Muscle of back (tissue), 11 donors: ENCODE measurements around the gene ATP10A. TPM values are rescaled to one million over a fixed set of nuclear protein-coding genes. Genes with fewer than 3 reads are reported as not detected.

ENCODE experiments used
- DNase-seq, 3 donors: peaks; one replicate each; pipeline versions ENCODE4 v3.0.0 to v3.0.0-alpha.2; 2013
- polyA plus RNA-seq, 10 donors: library from polyadenylated mRNA; unstranded; fragments of 120-200 nt; gene quantifications; one replicate each; pipeline ENCODE4 v1.2.1, GENCODE V29; 2013; ENCODE audit not compliant: insufficient read length in 10 of 10

Gene ATP10A
- polyA plus RNA-seq, 10 donors, result 2.3 to 4.1 (median 2.8) TPM

GRCh38 chr15:25707656-25708365 lies 155.3 kb downstream of the ATP10A start:
- DNase-seq, result no peak

GRCh38 chr15:25706176-25706955 lies 156.8 kb downstream of the ATP10A start:
- DNase-seq, result no peak

- no peak for DNase-seq
These were observed 157.6 kb downstream of the ATP10A start for GRCh38 chr15:25705433-25706115.

- DNase-seq, result no peak
These were observed 159.4 kb downstream of the ATP10A start for GRCh38 chr15:25703726-25704125.

- no peak for DNase-seq
These were observed 161.2 kb downstream of the ATP10A start for GRCh38 chr15:25701721-25702465.

- DNase-seq, result no peak
These were observed 162.2 kb downstream of the ATP10A start for GRCh38 chr15:25700916-25701315.

- no peak for DNase-seq
These were observed 165.5 kb downstream of the ATP10A start for GRCh38 chr15:25697586-25697985.

- no peak for DNase-seq
These were observed 167.0 kb downstream of the ATP10A start for GRCh38 chr15:25695875-25696760.

GRCh38 chr15:25694823-25695312 lies 168.3 kb downstream of the ATP10A start:
- no peak for DNase-seq

GRCh38 chr15:25694239-25694584 lies 168.9 kb downstream of the ATP10A start:
- DNase-seq, result no peak

- peak in 1 of 3 donors; percentile 31 for DNase-seq
These were observed 169.5 kb downstream of the ATP10A start for GRCh38 chr15:25693321-25694238.

- DNase-seq, result peak in 1 of 3 donors; percentile 36
These were observed 171.3 kb downstream of the ATP10A start for GRCh38 chr15:25691544-25692430.

- peak in 1 of 3 donors; percentile 59 for DNase-seq
These were observed 172.2 kb downstream of the ATP10A start for GRCh38 chr15:25690673-25691543.

GRCh38 chr15:25689592-25689991 lies 173.5 kb downstream of the ATP10A start:
- DNase-seq, result no peak

- DNase-seq, result no peak
These were observed 175.0 kb downstream of the ATP10A start for GRCh38 chr15:25688166-25688565.

GRCh38 chr15:25687689-25688088 lies 175.4 kb downstream of the ATP10A start:
- no peak for DNase-seq

GRCh38 chr15:25687276-25687675 lies 175.9 kb downstream of the ATP10A start:
- DNase-seq, result no peak
